Esophagus muscularis mucosa (tissue), 4 donors: Measurements from ENCODE around the gene HINT3.

Experiments
- EP300 ChIP-seq: sonication (generic); formaldehyde crosslinking; IDR thresholded peaks from one replicate; pipeline ENCODE4 v1.6.1; 2017; ENCODE audit warnings: antibody characterized with exemption
- POLR2A ChIP-seq: fragments of 450-650 bp; IDR thresholded peaks from one replicate; pipeline ENCODE4 v1.6.1; 2017; ENCODE audit warnings: antibody characterized with exemption, moderate library complexity, mild to moderate bottlenecking, low read depth
- POLR2AphosphoS5 ChIP-seq, 2 donors: sonication (generic); formaldehyde crosslinking; IDR thresholded peaks; one replicate each; pipeline ENCODE4 v1.6.1; 2017; ENCODE audit warnings: antibody characterized with exemption in 2 of 2
- TF ChIP-seq, protein P1 (sequence below), 3 experiments: fragments of 200-600 bp in 2 of 3; fragments of 450-650 bp in 1 of 3; sonication (generic) in 2 of 3; IDR thresholded peaks; one replicate each; pipeline ENCODE4 v1.5.1; 2017 to 2019; ENCODE audit warnings: antibody characterized with exemption in 3 of 3, mild to moderate bottlenecking in 2 of 3, moderate library complexity in 1 of 3

DNA sequence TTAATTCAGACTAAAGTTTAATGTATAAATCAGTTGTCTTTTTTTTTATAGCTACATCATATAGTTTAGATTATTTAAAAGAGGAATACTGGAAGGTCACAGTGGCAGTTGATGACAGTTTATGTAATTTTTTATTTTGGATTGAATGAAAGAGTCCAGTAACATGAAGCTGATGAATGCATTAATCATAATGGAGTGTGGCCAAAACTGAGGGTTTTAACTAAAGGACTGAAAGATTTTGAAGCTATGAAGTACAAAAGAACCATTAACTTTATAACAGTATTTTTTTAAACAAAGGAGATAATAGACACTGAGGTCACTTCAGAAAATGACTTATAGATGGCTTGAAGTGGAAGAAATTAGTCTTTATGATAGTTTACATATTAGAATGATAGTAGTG, 71.0 kb downstream of the HINT3 start:
- TF ChIP-seq, protein P1, sequence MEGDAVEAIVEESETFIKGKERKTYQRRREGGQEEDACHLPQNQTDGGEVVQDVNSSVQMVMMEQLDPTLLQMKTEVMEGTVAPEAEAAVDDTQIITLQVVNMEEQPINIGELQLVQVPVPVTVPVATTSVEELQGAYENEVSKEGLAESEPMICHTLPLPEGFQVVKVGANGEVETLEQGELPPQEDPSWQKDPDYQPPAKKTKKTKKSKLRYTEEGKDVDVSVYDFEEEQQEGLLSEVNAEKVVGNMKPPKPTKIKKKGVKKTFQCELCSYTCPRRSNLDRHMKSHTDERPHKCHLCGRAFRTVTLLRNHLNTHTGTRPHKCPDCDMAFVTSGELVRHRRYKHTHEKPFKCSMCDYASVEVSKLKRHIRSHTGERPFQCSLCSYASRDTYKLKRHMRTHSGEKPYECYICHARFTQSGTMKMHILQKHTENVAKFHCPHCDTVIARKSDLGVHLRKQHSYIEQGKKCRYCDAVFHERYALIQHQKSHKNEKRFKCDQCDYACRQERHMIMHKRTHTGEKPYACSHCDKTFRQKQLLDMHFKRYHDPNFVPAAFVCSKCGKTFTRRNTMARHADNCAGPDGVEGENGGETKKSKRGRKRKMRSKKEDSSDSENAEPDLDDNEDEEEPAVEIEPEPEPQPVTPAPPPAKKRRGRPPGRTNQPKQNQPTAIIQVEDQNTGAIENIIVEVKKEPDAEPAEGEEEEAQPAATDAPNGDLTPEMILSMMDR (IDR thresholded peaks at IDR 0.05): no peak
- TF ChIP-seq POLR2A (no peak), POLR2AphosphoS5 (IDR thresholded peaks at IDR 0.05) (no peak), EP300 (no peak)
